Astrocyte (in vitro differentiated cells and primary cell): ENCODE data around the gene ATG3.

Experiments
- EZH2 ChIP-seq: IDR thresholded peaks from 2 replicates; pipeline ENCODE4 v1.6.1; 2012; ENCODE audit warnings: mild to moderate bottlenecking, low read length, inconsistent platforms; ENCODE audit not compliant: insufficient read depth
- TF ChIP-seq, protein P1 (sequence below): IDR thresholded peaks from 2 replicates; pipeline ENCODE4 v1.5.1; 2011; ENCODE audit warnings: low read depth, mild to moderate bottlenecking, inconsistent platforms, low read length, moderate library complexity; ENCODE audit not compliant: insufficient read depth

DNA sequence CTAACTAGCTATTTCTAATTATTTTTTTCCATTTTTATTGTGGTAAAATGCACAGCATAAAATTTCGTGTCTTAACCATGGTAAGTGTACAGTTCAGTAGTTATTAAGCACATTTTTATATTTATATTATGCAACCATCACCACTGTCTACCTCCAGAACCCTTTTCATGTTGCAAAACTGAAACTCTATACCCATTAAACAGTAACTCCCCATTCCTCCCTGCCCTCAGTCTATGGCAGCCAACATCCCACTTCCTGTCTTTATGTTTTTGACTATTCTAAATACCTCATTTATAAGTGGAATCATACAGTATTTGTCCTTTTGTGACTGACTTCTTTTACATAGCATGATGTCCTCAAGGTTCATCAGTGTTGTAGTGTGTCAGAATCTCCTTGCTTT, 25.6 kb upstream of the ATG3 start:
- TF ChIP-seq, protein P1, sequence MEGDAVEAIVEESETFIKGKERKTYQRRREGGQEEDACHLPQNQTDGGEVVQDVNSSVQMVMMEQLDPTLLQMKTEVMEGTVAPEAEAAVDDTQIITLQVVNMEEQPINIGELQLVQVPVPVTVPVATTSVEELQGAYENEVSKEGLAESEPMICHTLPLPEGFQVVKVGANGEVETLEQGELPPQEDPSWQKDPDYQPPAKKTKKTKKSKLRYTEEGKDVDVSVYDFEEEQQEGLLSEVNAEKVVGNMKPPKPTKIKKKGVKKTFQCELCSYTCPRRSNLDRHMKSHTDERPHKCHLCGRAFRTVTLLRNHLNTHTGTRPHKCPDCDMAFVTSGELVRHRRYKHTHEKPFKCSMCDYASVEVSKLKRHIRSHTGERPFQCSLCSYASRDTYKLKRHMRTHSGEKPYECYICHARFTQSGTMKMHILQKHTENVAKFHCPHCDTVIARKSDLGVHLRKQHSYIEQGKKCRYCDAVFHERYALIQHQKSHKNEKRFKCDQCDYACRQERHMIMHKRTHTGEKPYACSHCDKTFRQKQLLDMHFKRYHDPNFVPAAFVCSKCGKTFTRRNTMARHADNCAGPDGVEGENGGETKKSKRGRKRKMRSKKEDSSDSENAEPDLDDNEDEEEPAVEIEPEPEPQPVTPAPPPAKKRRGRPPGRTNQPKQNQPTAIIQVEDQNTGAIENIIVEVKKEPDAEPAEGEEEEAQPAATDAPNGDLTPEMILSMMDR, result no peak
- no peak for TF ChIP-seq EZH2
